MCF 10A (cell line): Measurements from ENCODE around the gene AJM1. TPM values are rescaled to one million over a fixed set of nuclear protein-coding genes. Genes with fewer than 3 reads are reported as not detected.
"Not testable (repeated sequence)": the region's sequence is repeated elsewhere in the genome, so short reads cannot be mapped to it uniquely, and the experiment has no call there.

ENCODE experiments used
- BruUV-seq: library from RNA; stranded (reverse); fragments of 400-500 nt; replicated peaks from 2 replicates; lab custom pipeline; 2021; lab: Mats Ljungman, UMichigan
- CTCF ChIA-PET: fragments of 300-600 bp; sonication (Branson Sonifier 250); formaldehyde crosslinking; extraction: SDS; loops from one replicate; lab custom pipeline; 2021; ENCODE audit warnings: antibody characterized with exemption, inconsistent platforms; lab: Yijun Ruan, JAX
- POLR2A ChIA-PET: fragments of 300-600, 350-650 bp; sonication (Branson Sonifier 250); formaldehyde crosslinking; extraction: SDS; loops from one replicate; lab custom pipeline; 2020; ENCODE audit warnings: antibody characterized with exemption, inconsistent platforms; lab: Yijun Ruan, JAX
- DNase-seq: peaks from one replicate; pipeline ENCODE4 v3.0.0-alpha.2; 2018; ENCODE audit not compliant: unreplicated experiment
- H3K27ac Mint-ChIP-seq: one replicate; pipeline ENCODE4 v1.8.0; 2022; ENCODE audit warnings: mild to moderate bottlenecking, low read depth, mixed read lengths; ENCODE audit not compliant: unreplicated experiment
- H3K27me3 Mint-ChIP-seq: one replicate; pipeline ENCODE4 v1.8.0; 2022; ENCODE audit warnings: mixed read lengths; ENCODE audit not compliant: insufficient read depth, unreplicated experiment
- H3K36me3 Mint-ChIP-seq: one replicate; pipeline ENCODE4 v1.8.0; 2022; ENCODE audit warnings: mild to moderate bottlenecking, moderate library complexity, mixed read lengths; ENCODE audit not compliant: insufficient read depth, unreplicated experiment
- H3K4me1 Mint-ChIP-seq: one replicate; pipeline ENCODE4 v1.8.0; 2022; ENCODE audit warnings: mixed read lengths; ENCODE audit not compliant: insufficient read depth, unreplicated experiment
- H3K4me3 Mint-ChIP-seq: one replicate; pipeline ENCODE4 v1.8.0; 2022; ENCODE audit warnings: mild to moderate bottlenecking, moderate library complexity, mixed read lengths; ENCODE audit not compliant: unreplicated experiment
- H3K9me3 Mint-ChIP-seq: one replicate; pipeline ENCODE4 v1.8.0; 2022; ENCODE audit warnings: mixed read lengths; ENCODE audit not compliant: unreplicated experiment
- CTCF ChIP-seq: fragments of 200-600 bp; IDR thresholded peaks from one replicate; pipeline ENCODE4 v1.8.0; 2022; ENCODE audit warnings: antibody characterized with exemption, mild to moderate bottlenecking; ENCODE audit not compliant: unreplicated experiment
- intact Hi-C: fragments of 100-400 bp; cut with micrococcal nuclease; formaldehyde crosslinking; loops from 2 replicates; pipeline ENCODE4 v1.14.1; 2022
- total RNA-seq: library from RNA; stranded (reverse); gene quantifications from 2 replicates; pipeline ENCODE4 v1.2.3, GENCODE V29; 2022

Gene AJM1
- total RNA-seq, 1 experiment from 2014 or later: 5.7 TPM

DNA sequence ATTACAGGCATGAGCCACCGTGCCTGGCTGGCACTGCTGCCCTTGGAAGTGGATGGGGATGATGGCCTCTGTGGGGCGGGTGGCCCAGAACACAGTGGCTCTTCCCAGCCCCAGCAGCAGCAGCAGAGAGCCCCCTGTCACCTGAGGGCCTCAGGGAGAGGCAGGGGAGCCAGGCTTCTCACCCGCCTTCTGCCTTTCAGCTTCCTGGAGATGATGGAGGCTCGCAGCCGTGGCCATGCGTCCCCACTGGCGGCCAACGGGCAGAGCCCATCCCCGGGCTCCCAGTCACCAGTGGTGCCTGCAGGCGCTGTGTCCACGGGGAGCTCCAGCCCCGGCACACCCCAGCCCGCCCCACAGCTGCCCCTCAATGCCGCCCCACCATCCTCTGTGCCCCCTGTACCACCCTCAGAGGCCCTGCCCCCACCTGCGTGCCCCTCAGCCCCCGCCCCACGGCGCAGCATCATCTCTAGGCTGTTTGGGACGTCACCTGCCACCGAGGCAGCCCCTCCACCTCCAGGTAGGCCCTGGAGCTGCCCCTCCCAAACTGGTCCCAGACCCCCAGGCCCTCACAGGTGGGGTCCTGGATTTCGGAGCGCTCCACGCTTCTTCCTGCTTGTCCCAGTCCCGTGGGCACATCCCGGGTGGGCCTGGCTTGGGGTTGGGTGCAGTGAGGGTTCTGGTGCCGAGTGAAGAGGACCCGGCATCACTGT, 5.0 kb upstream of the AJM1 start:
- Mint-ChIP-seq H3K4me3 (no peak overlapping the region), H3K36me3 (peaks cover 48% of the 10 kb centered on the region), H3K27ac (no peak overlapping the region), H3K9me3 (no peaks in the 10 kb centered on the region), H3K4me1 (peaks cover 18% of the 10 kb centered on the region), H3K27me3 (no peaks in the 10 kb centered on the region)
- intact Hi-C loops: no loop called here
- ChIA-PET POLR2A (interaction anchor here (0.9 kb wide), 1 partner anchor 28 kb away, joined by 4 read pairs; no protein-coding TSS in a partner anchor), CTCF (no interaction called here)
- no peak for TF ChIP-seq CTCF
- no TSS peak for BruUV-seq
- DNase-seq: no peak

- peaks cover 51% of the 10 kb centered on the region for H3K36me3 Mint-ChIP-seq
- H3K9me3 Mint-ChIP-seq, H3K27ac Mint-ChIP-seq, H3K4me3 Mint-ChIP-seq, H3K27me3 Mint-ChIP-seq, DNase-seq, intact Hi-C loops, BruUV-seq: not testable (repeated sequence)
- ChIA-PET POLR2A (interaction anchor here (0.9 to 1.4 kb wide), 2 partner anchors 29 to 36 kb away, joined by 3 to 4 read pairs; no protein-coding TSS in a partner anchor), CTCF (interaction anchor here (0.6 to 0.7 kb wide), 2 partner anchors 46 to 245 kb away, joined by 3 read pairs; no protein-coding TSS in a partner anchor)
- H3K4me1 Mint-ChIP-seq: peaks cover 18% of the 10 kb centered on the region
Measured at GRCh38 chr9:136837856-136838277, 4.4 kb upstream of the AJM1 start.

DNA sequence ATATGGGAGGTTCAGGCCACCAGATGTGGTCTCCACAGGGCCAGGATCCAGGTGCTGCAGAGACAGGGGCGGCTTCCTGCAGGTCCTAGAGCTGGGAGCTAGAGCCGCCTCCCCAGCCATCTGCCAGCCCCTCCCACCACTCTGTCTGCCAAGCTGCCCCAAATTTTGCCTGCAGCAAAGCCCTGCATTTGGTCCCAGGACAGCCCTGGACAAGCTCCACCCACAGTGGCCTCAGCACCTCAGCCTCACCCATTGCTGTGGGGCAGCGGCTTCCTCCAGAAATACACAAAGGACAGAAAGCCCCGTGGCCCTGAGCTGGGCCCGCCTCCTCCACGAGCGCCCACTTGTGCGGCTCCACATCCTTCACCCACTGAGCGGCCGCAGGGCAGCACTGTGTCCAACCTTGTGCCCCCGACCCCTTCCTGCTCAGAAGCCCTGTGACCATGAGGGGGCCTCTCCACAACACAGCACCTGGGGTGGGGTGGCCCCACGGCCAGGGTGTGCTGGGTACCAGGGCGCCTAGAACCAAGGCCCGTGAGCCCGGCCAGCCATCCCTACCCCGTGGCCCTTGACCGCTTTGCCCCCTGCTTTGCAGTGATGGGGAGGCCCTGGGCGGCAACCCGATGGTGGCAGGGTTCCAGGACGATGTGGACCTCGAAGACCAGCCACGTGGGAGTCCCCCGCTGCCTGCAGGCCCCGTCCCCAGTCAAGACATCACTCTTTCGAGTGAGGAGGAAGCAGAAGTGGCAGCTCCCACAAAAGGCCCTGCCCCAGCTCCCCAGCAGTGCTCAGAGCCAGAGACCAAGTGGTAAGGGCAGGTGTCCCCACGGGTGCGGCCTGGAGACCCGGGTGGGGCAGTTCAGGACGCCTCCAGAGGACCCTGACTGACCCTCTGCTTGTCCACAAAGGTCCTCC, 3.7 kb upstream of the AJM1 start:
- Mint-ChIP-seq H3K27me3 (no peaks in the 10 kb centered on the region), H3K4me1 (peaks cover 18% of the 10 kb centered on the region), H3K36me3 (peaks cover 51% of the 10 kb centered on the region), H3K9me3 (no peaks in the 10 kb centered on the region), H3K4me3 (no peak overlapping the region), H3K27ac (no peak overlapping the region)
- intact Hi-C loops: no loop called here
- BruUV-seq: no TSS peak
- TF ChIP-seq CTCF: no peak
- POLR2A ChIA-PET: interaction anchor here (0.9 to 1.8 kb wide), 3 partner anchors 10 to 37 kb away, joined by 3 to 5 read pairs (median 4); no protein-coding TSS in a partner anchor
- no peak for DNase-seq
- CTCF ChIA-PET: interaction anchor here (0.6 to 0.7 kb wide), 2 partner anchors 45 to 244 kb away, joined by 3 read pairs; no protein-coding TSS in a partner anchor

- H3K4me3 Mint-ChIP-seq: no peak overlapping the region
- no peaks in the 10 kb centered on the region for H3K9me3 Mint-ChIP-seq
- no TSS peak for BruUV-seq
- DNase-seq: no peak
- H3K27ac Mint-ChIP-seq: peak overlapping the region; percentile 4
- no peak for TF ChIP-seq CTCF
- peaks cover 51% of the 10 kb centered on the region for H3K36me3 Mint-ChIP-seq
- intact Hi-C loops: loop anchor here (10.0 kb wide), 1 partner anchor 105 kb away; the partner anchor contains the start of genes C8G and FBXW5
- peaks cover 18% of the 10 kb centered on the region for H3K4me1 Mint-ChIP-seq
- H3K27me3 Mint-ChIP-seq: no peaks in the 10 kb centered on the region
- CTCF ChIA-PET: interaction anchor here (1.0 to 1.1 kb wide), 2 partner anchors 24 to 196 kb away, joined by 3 read pairs; no protein-coding TSS in a partner anchor
- POLR2A ChIA-PET: interaction anchor here (1.0 to 1.8 kb wide), 3 partner anchors 9 to 38 kb away, joined by 3 to 5 read pairs (median 3); no protein-coding TSS in a partner anchor
Measured at GRCh38 chr9:136839229-136840139, 2.8 kb upstream of the AJM1 start.
